ENCODE results near the gene DVL1. TPM values are rescaled to one million over a fixed set of nuclear protein-coding genes. Genes with fewer than 3 reads are reported as not detected.
"Not testable (repeated sequence)": the region's sequence is repeated elsewhere in the genome, so short reads cannot be mapped to it uniquely, and the experiment has no call there.

The DVL1 gene
- total RNA-seq, 2 experiments from 2014 or later = 33.0 to 34.0 TPM

GRCh38 chr1:1385339-1385738 is 36.1 kb upstream of the DVL1 start:
- H3K27ac Mint-ChIP-seq, H3K4me3 Mint-ChIP-seq, H3K27me3 Mint-ChIP-seq, POLR2A ChIA-PET, DNase-seq, H3K4me1 Mint-ChIP-seq, H3K9me3 Mint-ChIP-seq: not testable (repeated sequence)
- peaks cover 37% of the 10 kb centered on the region for H3K36me3 Mint-ChIP-seq (ENCODE audit: low read depth)
- CTCF ChIA-PET = interaction anchor here (0.7 to 1.4 kb wide), 3 partner anchors 14 to 263 kb away, joined by 3 to 4 read pairs (median 3); partner anchors contain the start of gene CCNL2

- CTCF ChIA-PET = no interaction called here
- no peak overlapping the region for H3K27ac Mint-ChIP-seq
Measured at GRCh38 chr1:1381294-1381693, 32.1 kb upstream of the DVL1 start.

DNA sequence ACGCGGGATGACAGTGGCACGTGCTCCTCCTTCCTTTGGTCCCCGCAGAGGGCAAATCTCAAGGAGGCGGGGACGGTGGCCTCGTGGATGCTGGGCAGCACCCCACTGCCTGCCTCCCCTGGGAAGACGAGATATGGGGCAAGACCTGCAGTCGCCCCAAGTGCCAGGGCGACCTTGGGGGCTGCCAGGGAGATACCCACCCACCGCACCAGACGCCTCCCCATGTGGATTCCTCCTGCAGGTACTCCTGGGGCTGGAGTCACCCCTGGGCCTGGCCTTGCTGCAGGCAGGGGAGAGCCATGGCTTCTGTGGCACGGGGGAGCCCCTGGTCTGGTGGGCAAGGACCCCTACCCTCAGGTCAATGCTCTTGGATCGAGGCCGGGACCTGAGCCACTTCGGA is 31.6 kb upstream of the DVL1 start:
- no peaks in the 10 kb centered on the region for H3K27me3 Mint-ChIP-seq
- DNase-seq = no peak
- CTCF ChIA-PET = no interaction called here
- no peaks in the 10 kb centered on the region for H3K9me3 Mint-ChIP-seq
- H3K27ac Mint-ChIP-seq = no peak overlapping the region
- POLR2A ChIA-PET = no interaction called here
- H3K4me1 Mint-ChIP-seq = peaks cover 6% of the 10 kb centered on the region
- H3K36me3 Mint-ChIP-seq (ENCODE audit: low read depth) = peaks cover 2% of the 10 kb centered on the region
- no peak overlapping the region for H3K4me3 Mint-ChIP-seq

More at GRCh38 chr1:1381294-1381693, 32.1 kb upstream of the DVL1 start:
- Mint-ChIP-seq H3K27me3 (no peaks in the 10 kb centered on the region), H3K36me3 (ENCODE audit: low read depth) (peaks cover 7% of the 10 kb centered on the region), H3K4me3 (no peak overlapping the region), H3K4me1 (peaks cover 4% of the 10 kb centered on the region), H3K9me3 (no peaks in the 10 kb centered on the region)
- POLR2A ChIA-PET = no interaction called here
- DNase-seq = no peak

DNA sequence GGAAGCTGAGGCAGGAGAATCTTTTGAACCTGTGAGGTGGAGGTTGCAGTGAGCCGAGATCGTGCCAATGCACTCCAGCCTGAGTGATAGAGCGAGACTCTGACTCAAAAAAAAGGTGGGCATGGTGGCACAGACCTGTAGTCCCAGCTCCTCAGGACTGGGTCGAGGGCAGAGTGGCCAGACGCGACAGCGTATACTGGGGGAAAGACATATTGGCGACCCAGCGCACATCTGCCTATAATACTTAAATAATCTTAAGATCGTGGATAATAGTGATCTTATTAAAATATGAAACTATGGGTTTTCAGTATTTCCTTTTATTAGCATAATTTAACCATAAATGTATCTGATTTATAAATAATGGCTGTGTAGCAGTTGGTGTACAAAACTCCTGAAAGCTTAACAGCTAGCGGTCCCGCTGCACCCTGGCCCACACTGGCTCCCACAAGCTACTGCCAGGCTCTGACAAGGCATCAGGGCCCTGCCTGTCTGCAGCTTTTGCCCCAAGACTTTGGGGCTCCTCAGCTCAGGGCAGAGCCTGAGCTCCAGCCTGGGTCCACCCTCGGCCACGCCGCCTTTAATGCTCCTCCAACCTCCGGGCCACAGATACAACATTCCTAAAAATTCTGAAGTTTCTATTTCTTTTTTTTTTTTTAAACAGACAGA is 28.5 kb upstream of the DVL1 start:
- no peaks in the 10 kb centered on the region for H3K27me3 Mint-ChIP-seq

GRCh38 chr1:1376551-1377226 is 27.5 kb upstream of the DVL1 start:
- CTCF ChIA-PET = interaction anchor here (1.1 to 2.9 kb wide), 3 partner anchors 11 to 23 kb away, joined by 4 to 10 read pairs (median 7); partner anchors contain the start of gene CCNL2
- peak overlapping the region; percentile 88 for H3K4me3 Mint-ChIP-seq
- peak overlapping the region; percentile 97 for H3K27ac Mint-ChIP-seq

More for the DNA sequence above, 28.5 kb upstream of the DVL1 start:
- no peak for DNase-seq
- Mint-ChIP-seq H3K9me3 (no peaks in the 10 kb centered on the region), H3K27ac (no peak overlapping the region), H3K36me3 (ENCODE audit: low read depth) (peaks cover 10% of the 10 kb centered on the region), H3K4me1 (peaks cover 23% of the 10 kb centered on the region), H3K4me3 (no peak overlapping the region)
- ChIA-PET POLR2A (no interaction called here), CTCF (interaction anchor here (0.6 to 2.9 kb wide), 7 partner anchors 10 to 766 kb away, joined by 3 to 10 read pairs (median 4); partner anchors contain the start of gene CCNL2)

GRCh38 chr1:1374929-1375662 is 25.9 kb upstream of the DVL1 start, which contains the start of gene AURKAIP1:
Gene AURKAIP1 (minus strand): TSS chr1:1375207. CDS start chr1:1374756, 451 bp downstream.
- Mint-ChIP-seq H3K4me1 (peaks cover 46% of the 10 kb centered on the region), H3K36me3 (ENCODE audit: low read depth) (peaks cover 12% of the 10 kb centered on the region), H3K27me3 (no peaks in the 10 kb centered on the region), H3K9me3 (no peaks in the 10 kb centered on the region), H3K27ac (peak within 1 kb of the TSS; percentile 97), H3K4me3 (peak within 1 kb of the TSS; percentile 88)
- CTCF ChIA-PET = interaction anchor here (0.8 to 1.7 kb wide), 13 partner anchors 12 to 252 kb away, joined by 3 to 9 read pairs (median 4); partner anchors contain the start of gene CCNL2
- DNase-seq = peak; percentile 98
- POLR2A ChIA-PET = interaction anchor here (0.8 to 0.9 kb wide), 2 partner anchors 24 to 70 kb away, joined by 3 to 4 read pairs; partner anchors contain the start of gene CCNL2

More at GRCh38 chr1:1376551-1377226, 27.5 kb upstream of the DVL1 start:
- POLR2A ChIA-PET = interaction anchor here (0.7 kb wide), 1 partner anchor 511 kb away, joined by 3 read pairs; no protein-coding TSS in a partner anchor
- no peak for DNase-seq
- H3K9me3 Mint-ChIP-seq = no peaks in the 10 kb centered on the region
- H3K4me1 Mint-ChIP-seq = peaks cover 31% of the 10 kb centered on the region
- H3K27me3 Mint-ChIP-seq = no peaks in the 10 kb centered on the region
- peaks cover 12% of the 10 kb centered on the region for H3K36me3 Mint-ChIP-seq (ENCODE audit: low read depth)

- Mint-ChIP-seq H3K27me3 (no peaks in the 10 kb centered on the region), H3K4me3 (peak overlapping the region; percentile 88), H3K27ac (peak overlapping the region; percentile 79), H3K36me3 (ENCODE audit: low read depth) (peaks cover 12% of the 10 kb centered on the region), H3K9me3 (no peaks in the 10 kb centered on the region), H3K4me1 (peaks cover 48% of the 10 kb centered on the region)
- ChIA-PET CTCF (interaction anchor here (0.9 to 1.7 kb wide), 11 partner anchors 13 to 255 kb away, joined by 3 to 9 read pairs (median 4); partner anchors contain the start of gene CCNL2), POLR2A (no interaction called here)
- DNase-seq = no peak
Measured at GRCh38 chr1:1374589-1374928, 25.3 kb upstream of the DVL1 start.

- ChIA-PET POLR2A (no interaction called here), CTCF (interaction anchor here (0.9 to 1.7 kb wide), 8 partner anchors 13 to 256 kb away, joined by 3 to 9 read pairs (median 4); partner anchors contain the start of gene CCNL2)
- peak overlapping the region; percentile 79 for H3K27ac Mint-ChIP-seq
- H3K9me3 Mint-ChIP-seq = no peaks in the 10 kb centered on the region
- peak overlapping the region; percentile 88 for H3K4me3 Mint-ChIP-seq
- H3K27me3 Mint-ChIP-seq = no peaks in the 10 kb centered on the region
- H3K36me3 Mint-ChIP-seq (ENCODE audit: low read depth) = peaks cover 12% of the 10 kb centered on the region
- peaks cover 48% of the 10 kb centered on the region for H3K4me1 Mint-ChIP-seq
- DNase-seq = no peak
Measured at GRCh38 chr1:1373815-1374588, 24.8 kb upstream of the DVL1 start.

- ChIA-PET CTCF (interaction anchor here (0.8 to 2.4 kb wide), 10 partner anchors 10 to 256 kb away, joined by 3 to 9 read pairs (median 4); no protein-coding TSS in a partner anchor), POLR2A (no interaction called here)
- Mint-ChIP-seq H3K36me3 (ENCODE audit: low read depth) (peaks cover 12% of the 10 kb centered on the region), H3K4me1 (peaks cover 49% of the 10 kb centered on the region), H3K4me3 (peak overlapping the region; percentile 88), H3K27me3 (no peaks in the 10 kb centered on the region), H3K9me3 (no peaks in the 10 kb centered on the region), H3K27ac (peak overlapping the region; percentile 41)
- no peak for DNase-seq
Measured at GRCh38 chr1:1373051-1373814, 24.0 kb upstream of the DVL1 start.

DNA sequence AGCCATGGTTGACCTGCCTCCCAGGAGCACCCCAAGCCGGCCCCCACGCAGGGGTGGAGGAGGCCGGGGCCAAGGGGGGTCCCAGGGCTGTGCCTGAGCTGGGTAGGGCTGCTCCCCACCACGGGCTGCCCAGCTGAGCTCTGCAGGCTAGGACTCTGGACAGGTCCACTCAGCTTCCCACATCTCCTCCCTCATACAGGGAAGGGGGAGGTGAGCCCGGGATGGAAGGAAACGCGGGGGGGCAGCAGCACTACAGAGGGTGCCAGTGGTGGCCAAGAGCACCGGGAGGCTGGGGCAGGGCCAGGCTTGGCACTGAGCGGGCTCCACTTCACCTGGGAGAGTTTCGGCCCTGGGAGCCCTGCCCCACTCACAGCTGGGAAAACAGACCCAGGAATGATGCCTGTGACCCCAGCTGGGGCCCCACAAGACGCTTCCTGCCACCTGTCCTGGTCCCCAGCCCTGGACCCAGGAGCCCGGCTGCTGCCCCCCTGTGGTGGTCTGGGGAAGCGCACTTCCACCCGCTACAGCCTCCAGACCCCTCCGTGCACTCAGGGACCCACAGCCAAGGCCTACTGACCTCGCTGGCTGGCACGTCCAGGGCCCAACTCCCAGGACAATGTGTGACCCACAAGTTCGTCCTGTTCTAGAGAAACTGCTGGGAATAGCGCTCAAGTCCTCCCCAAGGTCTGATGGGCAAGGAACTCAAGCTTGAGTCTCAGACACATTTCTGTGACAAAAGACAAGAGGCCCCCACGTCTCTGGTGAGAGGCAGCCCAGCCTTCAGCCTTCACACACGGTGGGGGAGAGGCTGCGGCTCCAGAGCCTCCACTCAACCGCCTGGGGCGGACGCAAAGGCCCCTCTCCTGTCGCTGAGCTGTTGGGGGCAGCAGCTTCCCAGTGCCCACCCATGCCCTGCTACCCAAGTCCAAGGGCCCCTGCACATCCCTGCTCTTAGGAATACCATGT is 22.8 kb upstream of the DVL1 start:
- peak overlapping the region; percentile 51 for H3K4me3 Mint-ChIP-seq
- POLR2A ChIA-PET = no interaction called here
- CTCF ChIA-PET = interaction anchor here (0.6 to 2.4 kb wide), 21 partner anchors 8 to 358 kb away, joined by 3 to 9 read pairs (median 3); partner anchors contain the start of genes CCNL2, ISG15, MRPL20 and UBE2J2
- H3K27ac Mint-ChIP-seq = peak overlapping the region; percentile 76
- peaks cover 50% of the 10 kb centered on the region for H3K4me1 Mint-ChIP-seq
- DNase-seq = peak; percentile 81
- peaks cover 12% of the 10 kb centered on the region for H3K36me3 Mint-ChIP-seq (ENCODE audit: low read depth)
- H3K9me3 Mint-ChIP-seq = no peaks in the 10 kb centered on the region
- H3K27me3 Mint-ChIP-seq = no peaks in the 10 kb centered on the region

All from activated CD4-positive, alpha-beta T cell treated with anti-CD3 and anti-CD28 coated beads, Interleukin-2, amount 10 ng/mL, durations not matched to agents 7 days and 5 days (primary cell).